ENCODE data around the gene RTP3.

GRCh38 chr3:46492890-46493547 is 4.8 kb upstream of the RTP3 start:
- TF ChIP-seq, protein P1, sequence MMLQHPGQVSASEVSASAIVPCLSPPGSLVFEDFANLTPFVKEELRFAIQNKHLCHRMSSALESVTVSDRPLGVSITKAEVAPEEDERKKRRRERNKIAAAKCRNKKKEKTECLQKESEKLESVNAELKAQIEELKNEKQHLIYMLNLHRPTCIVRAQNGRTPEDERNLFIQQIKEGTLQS (IDR thresholded peaks at IDR 0.05) = no peak
- TF ChIP-seq POLR2A (IDR thresholded peaks at IDR 0.05; ENCODE audit: borderline replicate concordance, extremely low read depth, insufficient read depth, insufficient read length) (no peak), POLR2AphosphoS5 (IDR thresholded peaks at IDR 0.05; ENCODE audit: low read depth, low read length) (no peak), ZNF274 (IDR thresholded peaks at IDR 0.05; ENCODE audit: low read depth, low read length) (no peak), EGR1 (IDR thresholded peaks at IDR 0.05; ENCODE audit: low read depth) (no peak), EZH2 (IDR thresholded peaks at IDR 0.05) (no peak), RAD21 (IDR thresholded peaks at IDR 0.05; ENCODE audit: low read depth) (no peak), SRF (IDR thresholded peaks at IDR 0.05; ENCODE audit: low read depth) (no peak), YY1 (IDR thresholded peaks at IDR 0.05; ENCODE audit: extremely low read depth, insufficient replicate concordance, low read depth, low read length) (no peak), SIN3A (IDR thresholded peaks at IDR 0.05; ENCODE audit: low read depth) (no peak)
- TF ChIP-seq, protein P2, sequence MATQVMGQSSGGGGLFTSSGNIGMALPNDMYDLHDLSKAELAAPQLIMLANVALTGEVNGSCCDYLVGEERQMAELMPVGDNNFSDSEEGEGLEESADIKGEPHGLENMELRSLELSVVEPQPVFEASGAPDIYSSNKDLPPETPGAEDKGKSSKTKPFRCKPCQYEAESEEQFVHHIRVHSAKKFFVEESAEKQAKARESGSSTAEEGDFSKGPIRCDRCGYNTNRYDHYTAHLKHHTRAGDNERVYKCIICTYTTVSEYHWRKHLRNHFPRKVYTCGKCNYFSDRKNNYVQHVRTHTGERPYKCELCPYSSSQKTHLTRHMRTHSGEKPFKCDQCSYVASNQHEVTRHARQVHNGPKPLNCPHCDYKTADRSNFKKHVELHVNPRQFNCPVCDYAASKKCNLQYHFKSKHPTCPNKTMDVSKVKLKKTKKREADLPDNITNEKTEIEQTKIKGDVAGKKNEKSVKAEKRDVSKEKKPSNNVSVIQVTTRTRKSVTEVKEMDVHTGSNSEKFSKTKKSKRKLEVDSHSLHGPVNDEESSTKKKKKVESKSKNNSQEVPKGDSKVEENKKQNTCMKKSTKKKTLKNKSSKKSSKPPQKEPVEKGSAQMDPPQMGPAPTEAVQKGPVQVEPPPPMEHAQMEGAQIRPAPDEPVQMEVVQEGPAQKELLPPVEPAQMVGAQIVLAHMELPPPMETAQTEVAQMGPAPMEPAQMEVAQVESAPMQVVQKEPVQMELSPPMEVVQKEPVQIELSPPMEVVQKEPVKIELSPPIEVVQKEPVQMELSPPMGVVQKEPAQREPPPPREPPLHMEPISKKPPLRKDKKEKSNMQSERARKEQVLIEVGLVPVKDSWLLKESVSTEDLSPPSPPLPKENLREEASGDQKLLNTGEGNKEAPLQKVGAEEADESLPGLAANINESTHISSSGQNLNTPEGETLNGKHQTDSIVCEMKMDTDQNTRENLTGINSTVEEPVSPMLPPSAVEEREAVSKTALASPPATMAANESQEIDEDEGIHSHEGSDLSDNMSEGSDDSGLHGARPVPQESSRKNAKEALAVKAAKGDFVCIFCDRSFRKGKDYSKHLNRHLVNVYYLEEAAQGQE (IDR thresholded peaks at IDR 0.05; ENCODE audit: low read depth) = no peak
- TF ChIP-seq, protein P3, sequence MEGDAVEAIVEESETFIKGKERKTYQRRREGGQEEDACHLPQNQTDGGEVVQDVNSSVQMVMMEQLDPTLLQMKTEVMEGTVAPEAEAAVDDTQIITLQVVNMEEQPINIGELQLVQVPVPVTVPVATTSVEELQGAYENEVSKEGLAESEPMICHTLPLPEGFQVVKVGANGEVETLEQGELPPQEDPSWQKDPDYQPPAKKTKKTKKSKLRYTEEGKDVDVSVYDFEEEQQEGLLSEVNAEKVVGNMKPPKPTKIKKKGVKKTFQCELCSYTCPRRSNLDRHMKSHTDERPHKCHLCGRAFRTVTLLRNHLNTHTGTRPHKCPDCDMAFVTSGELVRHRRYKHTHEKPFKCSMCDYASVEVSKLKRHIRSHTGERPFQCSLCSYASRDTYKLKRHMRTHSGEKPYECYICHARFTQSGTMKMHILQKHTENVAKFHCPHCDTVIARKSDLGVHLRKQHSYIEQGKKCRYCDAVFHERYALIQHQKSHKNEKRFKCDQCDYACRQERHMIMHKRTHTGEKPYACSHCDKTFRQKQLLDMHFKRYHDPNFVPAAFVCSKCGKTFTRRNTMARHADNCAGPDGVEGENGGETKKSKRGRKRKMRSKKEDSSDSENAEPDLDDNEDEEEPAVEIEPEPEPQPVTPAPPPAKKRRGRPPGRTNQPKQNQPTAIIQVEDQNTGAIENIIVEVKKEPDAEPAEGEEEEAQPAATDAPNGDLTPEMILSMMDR (IDR thresholded peaks at IDR 0.05 in 2 of 3, conservative IDR thresholded peaks at IDR 0.05 in 1 of 3; ENCODE audit: borderline replicate concordance in 1 of 3, insufficient read depth in 1 of 3, low read depth in 2 of 3, low read length in 2 of 3) = no peak
